ENCODE data around the gene KIF21A. TPM values are rescaled to one million over a fixed set of nuclear protein-coding genes. Genes with fewer than 3 reads are reported as not detected.
"Not testable (repeated sequence)": the region's sequence is repeated elsewhere in the genome, so short reads cannot be mapped to it uniquely, and the experiment has no call there.

The KIF21A gene
- total RNA-seq, 4 donors from 2014 or later = 19.7 to 56.1 (median 29.4) TPM

DNA sequence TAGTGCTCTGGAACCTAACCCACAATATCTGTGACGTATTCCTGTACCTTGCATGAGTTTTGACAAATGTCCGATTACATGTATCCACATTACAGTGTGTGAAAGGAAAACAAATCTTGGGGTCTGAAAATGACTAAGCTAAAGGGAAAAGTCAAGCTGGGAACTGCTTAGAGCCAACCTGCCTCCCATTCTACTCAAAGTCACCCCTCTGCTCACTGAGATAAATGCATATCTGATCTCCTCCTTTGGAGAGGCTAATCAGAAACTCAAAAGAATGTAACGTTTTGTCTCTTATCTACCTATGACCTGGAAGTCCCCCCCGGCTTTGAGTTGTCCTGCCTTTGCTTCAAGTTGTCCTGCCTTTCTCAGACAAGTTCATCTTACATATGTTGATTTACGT, 34.0 kb upstream of the KIF21A start:
- 71 to 73% methylated on average over 5 of the region's 5 CpGs for WGBS, 2 donors

GRCh38 chr12:39476121-39476520, 33.2 kb upstream of the KIF21A start:
- TF ChIP-seq CTCF (IDR thresholded peaks at IDR 0.05) (no peak), POLR2A (IDR thresholded peaks at IDR 0.05) (no peak)
- Histone ChIP-seq H3K4me3 (no peak overlapping the region), H3K4me1 (no peaks in the 10 kb centered on the region), H3K27ac (no peak overlapping the region), H3K9me3 (no peaks in the 10 kb centered on the region), H3K27me3 (no peaks in the 10 kb centered on the region), H3K36me3 (no peaks in the 10 kb centered on the region)
- 86 to 89% methylated on average over 4 of the region's 4 CpGs for WGBS, 2 donors
- intact Hi-C loops (cut with DNase I) = no loop called here
- DNase-seq = no peak

More for the DNA sequence above, 34.0 kb upstream of the KIF21A start:
- H3K36me3 ChIP-seq = no peaks in the 10 kb centered on the region
- TF ChIP-seq CTCF (IDR thresholded peaks at IDR 0.05) (no peak), POLR2A (IDR thresholded peaks at IDR 0.05) (no peak)
- no peak overlapping the region for H3K4me3 ChIP-seq
- no peak overlapping the region for H3K27ac ChIP-seq
- H3K4me1 ChIP-seq = no peaks in the 10 kb centered on the region
- H3K27me3 ChIP-seq = no peaks in the 10 kb centered on the region
- no peak for DNase-seq
- H3K9me3 ChIP-seq = no peaks in the 10 kb centered on the region
- intact Hi-C loops (cut with DNase I) = no loop called here

GRCh38 chr12:39475136-39475535, 32.2 kb upstream of the KIF21A start:
- WGBS, 2 donors = 87 to 95% methylated on average over 8 to 9 of the region's 11 CpGs
- intact Hi-C loops (cut with DNase I); H3K4me3 ChIP-seq; H3K27me3 ChIP-seq; H3K9me3 ChIP-seq; DNase-seq; H3K27ac ChIP-seq; H3K4me1 ChIP-seq; H3K36me3 ChIP-seq: not testable (repeated sequence)

DNA sequence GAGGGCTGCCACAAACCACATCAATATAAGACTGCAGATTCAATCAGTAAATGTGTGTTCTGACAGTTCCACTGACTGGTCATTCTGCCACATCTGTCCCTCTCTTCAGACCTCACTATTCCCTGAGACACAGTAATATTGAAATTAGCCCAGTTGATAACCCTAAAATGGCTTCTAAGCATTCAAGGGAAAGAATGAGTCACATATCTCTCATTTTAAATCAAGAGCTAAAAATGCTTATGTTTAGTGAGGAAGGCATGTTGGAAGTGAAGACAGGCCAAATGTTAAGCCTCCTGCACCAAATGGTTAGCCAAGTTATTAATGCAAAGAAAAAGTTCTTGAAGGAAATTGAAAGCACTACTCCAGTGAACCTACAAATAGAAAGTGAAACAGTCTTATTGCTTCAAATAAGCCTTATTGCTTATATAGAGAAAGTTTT, 24.5 kb upstream of the KIF21A start:
- no peaks in the 10 kb centered on the region for H3K9me3 ChIP-seq
- no peaks in the 10 kb centered on the region for H3K27me3 ChIP-seq
- no peak for DNase-seq
- H3K4me3 ChIP-seq = no peak overlapping the region
- H3K27ac ChIP-seq = no peak overlapping the region
- no peaks in the 10 kb centered on the region for H3K36me3 ChIP-seq
- intact Hi-C loops (cut with DNase I) = no loop called here
- TF ChIP-seq POLR2A (IDR thresholded peaks at IDR 0.05) (no peak), CTCF (IDR thresholded peaks at IDR 0.05) (no peak)
- peaks cover 0 to 20% (median 0%) of the 10 kb centered on the region in 3 donors for H3K4me1 ChIP-seq

GRCh38 chr12:39464976-39465695, 22.2 kb upstream of the KIF21A start:
- no peaks in the 10 kb centered on the region for H3K36me3 ChIP-seq
- DNase-seq = no peak
- no peak overlapping the region for H3K4me3 ChIP-seq
- H3K27me3 ChIP-seq = no peaks in the 10 kb centered on the region
- WGBS, 2 donors = 69% methylated on average over 5 of the region's 5 CpGs
- intact Hi-C loops (cut with DNase I) = no loop called here
- H3K27ac ChIP-seq = peak overlapping the region in 3 of 4 donors; percentile 34 to 72 (median 44)
- TF ChIP-seq CTCF (IDR thresholded peaks at IDR 0.05) = no peak
- TF ChIP-seq POLR2A (IDR thresholded peaks at IDR 0.05) = no peak
- H3K9me3 ChIP-seq = no peaks in the 10 kb centered on the region
- peaks cover 0 to 20% (median 0%) of the 10 kb centered on the region in 3 donors for H3K4me1 ChIP-seq
